Measurements from ENCODE around the gene RAD52.

RAD52 gene
- total RNA-seq: 2.1 to 11.9 (median 6.9) reads per million in 18 experiments

GRCh38 chr12:949453-950191 is at the start of gene RAD52:
RAD52 (minus strand) TSS chr12:949694; CDS start chr12:933058, 16,636 bp downstream.
- DNase-seq: peak; percentile 99

GRCh38 chr12:998020-998874 is 48.8 kb upstream of the RAD52 start:
- DNase-seq: no peak

GRCh38 chr12:997505-997904 is 48.0 kb upstream of the RAD52 start:
- no peak for DNase-seq

- no peak for DNase-seq
These were observed 47.4 kb upstream of the RAD52 start for GRCh38 chr12:996881-997280.

GRCh38 chr12:992647-993046 is 43.2 kb upstream of the RAD52 start:
- DNase-seq: no peak

- DNase-seq: no peak
These were observed 42.1 kb upstream of the RAD52 start for GRCh38 chr12:991350-992333.

GRCh38 chr12:990661-991349 is 41.3 kb upstream of the RAD52 start, which contains the start of gene ERC1:
ERC1 (plus strand) TSS chr12:991223; CDS start chr12:1027904, 36,681 bp downstream.
- peak; percentile 76 to 90 for DNase-seq

- DNase-seq: peak; percentile 62 to 73
These were observed 40.5 kb upstream of the RAD52 start for GRCh38 chr12:989751-990660.

- DNase-seq: no peak
These were observed 39.6 kb upstream of the RAD52 start for GRCh38 chr12:989051-989450.

- DNase-seq: peak; percentile 42 to 54
These were observed 39.2 kb upstream of the RAD52 start for GRCh38 chr12:988646-989045.

- DNase-seq: peak; percentile 59 to 69
These were observed 32.5 kb upstream of the RAD52 start for GRCh38 chr12:981961-982360.

GRCh38 chr12:981176-981828 is 31.8 kb upstream of the RAD52 start:
- DNase-seq: no peak

- no peak for DNase-seq
These were observed 29.9 kb upstream of the RAD52 start for GRCh38 chr12:979349-979748.

GRCh38 chr12:977156-977555 is 27.7 kb upstream of the RAD52 start:
- DNase-seq: peak; percentile 24 to 75

- DNase-seq: no peak
These were observed 27.1 kb upstream of the RAD52 start for GRCh38 chr12:976644-977043.

GRCh38 chr12:974271-974862 is 24.9 kb upstream of the RAD52 start:
- no peak for DNase-seq

GRCh38 chr12:971991-972390 is 22.5 kb upstream of the RAD52 start:
- DNase-seq: no peak

- no peak for DNase-seq
These were observed 20.3 kb upstream of the RAD52 start for GRCh38 chr12:969821-970220.

GRCh38 chr12:968545-968944 is 19.1 kb upstream of the RAD52 start:
- no peak for DNase-seq

- DNase-seq: no peak
These were observed 18.1 kb upstream of the RAD52 start for GRCh38 chr12:967641-968040.
